Measurements from ENCODE around the gene FAM193A.

- TF ChIP-seq REST (IDR thresholded peaks at IDR 0.05; ENCODE audit: unreplicated experiment), result no peak
- no peak for TF ChIP-seq CTCF (conservative IDR thresholded peaks at IDR 0.05; ENCODE audit: low read depth in 2 of 2)
- TF ChIP-seq CREB1 (CRISPR knock-in tag; IDR thresholded peaks at IDR 0.05; ENCODE audit: low read depth), result no peak
- TF ChIP-seq POLR2AphosphoS5 (IDR thresholded peaks at IDR 0.05; ENCODE audit: low read depth), result no peak
- no peak for TF ChIP-seq EZH2phosphoT487 (IDR thresholded peaks at IDR 0.05; ENCODE audit: unreplicated experiment)
- TF ChIP-seq JUNB (IDR thresholded peaks at IDR 0.05; ENCODE audit: unreplicated experiment), result no peak
- no peak for TF ChIP-seq ZNF114 (CRISPR knock-in tag; IDR thresholded peaks at IDR 0.05)
- no peak for TF ChIP-seq EZH2 (IDR thresholded peaks at IDR 0.05; ENCODE audit: low read depth, unreplicated experiment)
- TF ChIP-seq NANOG (IDR thresholded peaks at IDR 0.05; ENCODE audit: borderline replicate concordance), result no peak
- TF ChIP-seq ZNF331 (CRISPR knock-in tag; IDR thresholded peaks at IDR 0.05; ENCODE audit: low read depth), result no peak
- TF ChIP-seq ZNF462 (CRISPR knock-in tag; IDR thresholded peaks at IDR 0.05), result no peak
Measured at GRCh38 chr4:2606960-2607506, 70.6 kb downstream of the FAM193A start.
